Keratinocyte (primary cell): ENCODE results near the gene HELZ. TPM values are rescaled to one million over a fixed set of nuclear protein-coding genes. Genes with fewer than 3 reads are reported as not detected.

Source experiments
- DNase-seq: peaks from one replicate; pipeline ENCODE4 v3.0.0-alpha.2; 2011; ENCODE audit warnings: low read depth, missing footprints, low spot score
- FAIRE-seq: peaks from 2 replicates; lab custom pipeline; 2011; peaks lifted over from hg19 to GRCh38; lab: Jason Lieb, UNC
- H2AFZ ChIP-seq: 2 replicates; pipeline ENCODE4 v1.6.0; 2012; ENCODE audit warnings: low read length, control low read depth, inconsistent platforms; ENCODE audit not compliant: control insufficient read depth
- H3K27ac ChIP-seq: 2 replicates; pipeline ENCODE4 v1.5.1; 2011; ENCODE audit warnings: low read length; ENCODE audit not compliant: control insufficient read depth, insufficient read depth
- H3K27me3 ChIP-seq: 3 replicates; pipeline ENCODE4 v1.6.0; 2011; ENCODE audit warnings: low read length; ENCODE audit not compliant: control insufficient read depth, insufficient read depth; ENCODE audit errors: extremely low read depth
- H3K36me3 ChIP-seq, 2 experiments: 2 replicates in 1 of 2; 3 replicates in 1 of 2; pipeline ENCODE4 v1.5.1; 2011; ENCODE audit warnings: low read length in 2 of 2, mild to moderate bottlenecking in 1 of 2; ENCODE audit not compliant: control insufficient read depth in 2 of 2, insufficient read depth in 2 of 2; ENCODE audit errors: extremely low read depth in 1 of 2
- H3K4me1 ChIP-seq: 3 replicates; pipeline ENCODE4 v1.5.1; 2011; ENCODE audit warnings: low read length; ENCODE audit not compliant: control insufficient read depth, insufficient read depth; ENCODE audit errors: extremely low read depth
- H3K4me2 ChIP-seq: 3 replicates; pipeline ENCODE4 v1.6.0; 2011; ENCODE audit warnings: low read depth, low read length; ENCODE audit not compliant: control insufficient read depth, insufficient read depth; ENCODE audit errors: extremely low read depth
- H3K4me3 ChIP-seq, 3 experiments: fragments of 200-600 bp in 1 of 3; sonication (generic) in 1 of 3; 2 replicates in 2 of 3; 3 replicates in 1 of 3; pipeline ENCODE4 v1.5.1; 2011 to 2016; ENCODE audit warnings: low read length in 3 of 3, mild to moderate bottlenecking in 3 of 3, control low read depth in 2 of 3, inconsistent platforms in 1 of 3, low read depth in 1 of 3, mixed read lengths in 1 of 3, mixed run types in 1 of 3, moderate library complexity in 1 of 3; ENCODE audit not compliant: control insufficient read depth in 2 of 3, insufficient read depth in 2 of 3; ENCODE audit errors: extremely low read depth in 1 of 3
- H3K79me2 ChIP-seq: 2 replicates; pipeline ENCODE4 v1.6.0; 2012; ENCODE audit warnings: low read length; ENCODE audit not compliant: control insufficient read depth, insufficient read depth
- H3K9ac ChIP-seq: 3 replicates; pipeline ENCODE4 v1.6.0; 2011; ENCODE audit warnings: low read length; ENCODE audit not compliant: control insufficient read depth, insufficient read depth; ENCODE audit errors: extremely low read depth
- H3K9me1 ChIP-seq: 3 replicates; pipeline ENCODE4 v1.6.0; 2011; ENCODE audit warnings: low read length; ENCODE audit not compliant: control insufficient read depth, insufficient read depth; ENCODE audit errors: extremely low read depth
- H3K9me3 ChIP-seq: 2 replicates; pipeline ENCODE4 v1.5.1; 2012; ENCODE audit warnings: low read depth, low read length; ENCODE audit not compliant: control insufficient read depth
- H4K20me1 ChIP-seq: 3 replicates; pipeline ENCODE4 v1.6.0; 2011; ENCODE audit warnings: low read length; ENCODE audit not compliant: control insufficient read depth, insufficient read depth; ENCODE audit errors: extremely low read depth
- EZH2 ChIP-seq: IDR thresholded peaks from one replicate; pipeline ENCODE4 v1.6.1; 2012; ENCODE audit warnings: inconsistent platforms, mild to moderate bottlenecking, low read length, moderate library complexity
- dilution Hi-C: fragments of 300-500 bp; cut with MboI; formaldehyde crosslinking; loops from one replicate; pipeline ENCODE4 v1.7.0; 2020; ENCODE audit warnings: low sequenced_read_pairs; ENCODE audit not compliant: extremely low pct_ligation_motif_present
- polyA plus RNA-seq, 5 experiments: library from polyadenylated mRNA; depleted of rRNA in 3 of 5; stranded (reverse) in 3 of 5; stranded (forward) in 1 of 5; unstranded in 1 of 5; fragments of >200 nt; gene quantifications; 1 replicate in 1 of 5; 2 replicates in 3 of 5; 3 replicates in 1 of 5; pipeline versions ENCODE4 v1.2.1 to v1.2.3, GENCODE V29; 2011 to 2012; ENCODE audit warnings: missing spikeins in 2 of 5, low read depth in 1 of 5, low replicate concordance in 1 of 5
- TF ChIP-seq, protein P1 (sequence below), 3 experiments: IDR thresholded peaks in 1 of 3; conservative IDR thresholded peaks in 1 of 3; optimal IDR thresholded peaks in 1 of 3; 2 replicates in 2 of 3; 3 replicates in 1 of 3; pipeline versions ENCODE3 to v1.5.1; 2011; ENCODE audit warnings: low read length in 3 of 3, mild to moderate bottlenecking in 3 of 3, moderate library complexity in 2 of 3, control low read depth in 1 of 3, inconsistent platforms in 1 of 3; ENCODE audit not compliant: insufficient read depth in 2 of 3; ENCODE audit errors: extremely low read depth in 1 of 3

Gene HELZ
- polyA plus RNA-seq, 1 donor (not counting 4 experiments of a cell fraction or from before 2014, with no cell fraction given) = 18.2 TPM

DNA sequence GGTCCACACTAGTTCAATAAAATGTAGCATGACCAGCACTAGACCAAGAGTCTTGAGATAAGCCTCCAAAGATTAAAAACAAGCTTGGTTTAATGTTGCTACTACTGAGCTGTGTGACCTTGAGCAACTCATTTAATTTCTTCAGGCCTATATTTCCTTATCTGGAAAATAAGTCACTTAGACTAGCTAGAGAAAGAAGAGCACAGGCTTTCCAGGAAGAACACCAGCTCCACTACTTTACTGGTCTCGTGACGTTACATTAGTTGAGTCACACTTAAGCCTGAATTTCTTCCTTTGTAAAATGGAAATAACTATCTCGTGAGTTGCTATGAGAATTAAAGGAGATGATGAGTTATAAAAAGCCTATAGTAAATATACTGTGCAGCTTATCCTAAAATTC is 5.4 kb downstream of the HELZ start:
- DNase-seq (no peak), FAIRE-seq (no peak)
- H3K79me2 ChIP-seq = peaks cover 55% of the 10 kb centered on the region
- H3K9me1 ChIP-seq = no peaks in the 10 kb centered on the region
- no peaks in the 10 kb centered on the region for H3K27me3 ChIP-seq
- H3K9ac ChIP-seq = no peak overlapping the region
- no peak overlapping the region for H3K27ac ChIP-seq
- H3K36me3 ChIP-seq = peaks cover 5 to 11% of the 10 kb centered on the region in 2 experiments
- H3K9me3 ChIP-seq = no peaks in the 10 kb centered on the region
- no peak overlapping the region for H3K4me2 ChIP-seq
- TF ChIP-seq, protein P1, sequence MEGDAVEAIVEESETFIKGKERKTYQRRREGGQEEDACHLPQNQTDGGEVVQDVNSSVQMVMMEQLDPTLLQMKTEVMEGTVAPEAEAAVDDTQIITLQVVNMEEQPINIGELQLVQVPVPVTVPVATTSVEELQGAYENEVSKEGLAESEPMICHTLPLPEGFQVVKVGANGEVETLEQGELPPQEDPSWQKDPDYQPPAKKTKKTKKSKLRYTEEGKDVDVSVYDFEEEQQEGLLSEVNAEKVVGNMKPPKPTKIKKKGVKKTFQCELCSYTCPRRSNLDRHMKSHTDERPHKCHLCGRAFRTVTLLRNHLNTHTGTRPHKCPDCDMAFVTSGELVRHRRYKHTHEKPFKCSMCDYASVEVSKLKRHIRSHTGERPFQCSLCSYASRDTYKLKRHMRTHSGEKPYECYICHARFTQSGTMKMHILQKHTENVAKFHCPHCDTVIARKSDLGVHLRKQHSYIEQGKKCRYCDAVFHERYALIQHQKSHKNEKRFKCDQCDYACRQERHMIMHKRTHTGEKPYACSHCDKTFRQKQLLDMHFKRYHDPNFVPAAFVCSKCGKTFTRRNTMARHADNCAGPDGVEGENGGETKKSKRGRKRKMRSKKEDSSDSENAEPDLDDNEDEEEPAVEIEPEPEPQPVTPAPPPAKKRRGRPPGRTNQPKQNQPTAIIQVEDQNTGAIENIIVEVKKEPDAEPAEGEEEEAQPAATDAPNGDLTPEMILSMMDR (optimal IDR thresholded peaks at IDR 0.05 in 1 of 3, IDR thresholded peaks at IDR 0.05 in 1 of 3, conservative IDR thresholded peaks at IDR 0.05 in 1 of 3; ENCODE audit: extremely low read depth in 1 of 3, insufficient read depth in 2 of 3, low read length in 3 of 3) = no peak
- TF ChIP-seq EZH2 = no peak
- dilution Hi-C loops = no loop called here
- no peak overlapping the region for H3K4me3 ChIP-seq
- H4K20me1 ChIP-seq = no peaks in the 10 kb centered on the region
- H2AFZ ChIP-seq = no peak overlapping the region
- H3K4me1 ChIP-seq = peaks cover 14% of the 10 kb centered on the region

DNA sequence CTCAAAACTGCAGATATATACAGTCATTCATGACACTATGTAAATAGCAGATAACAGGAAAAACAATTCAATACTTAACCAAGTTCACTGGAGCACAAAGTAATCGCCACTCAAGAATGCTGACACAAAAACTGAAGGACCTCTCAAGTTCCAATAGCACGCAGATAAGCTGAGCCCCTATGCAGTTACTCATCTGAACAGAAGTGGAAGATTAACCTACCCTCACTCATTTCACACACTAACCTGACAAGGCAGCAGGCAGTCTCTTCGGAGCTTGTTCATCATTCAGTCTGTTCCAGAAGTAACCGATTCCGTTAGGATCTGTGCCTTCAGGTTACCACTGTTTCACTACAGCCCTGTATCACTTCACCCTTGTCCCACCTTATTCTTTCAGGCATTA is 6.0 kb downstream of the HELZ start:
- no peaks in the 10 kb centered on the region for H4K20me1 ChIP-seq
- H3K9me3 ChIP-seq = no peaks in the 10 kb centered on the region
- H2AFZ ChIP-seq = no peak overlapping the region
- TF ChIP-seq, protein P1 (optimal IDR thresholded peaks at IDR 0.05 in 1 of 3, IDR thresholded peaks at IDR 0.05 in 1 of 3, conservative IDR thresholded peaks at IDR 0.05 in 1 of 3; ENCODE audit: extremely low read depth in 1 of 3, insufficient read depth in 2 of 3, low read length in 3 of 3) = no peak
- TF ChIP-seq EZH2 = no peak
- no peaks in the 10 kb centered on the region for H3K27me3 ChIP-seq
- no peak overlapping the region for H3K27ac ChIP-seq
- peaks cover 54% of the 10 kb centered on the region for H3K79me2 ChIP-seq
- no peak overlapping the region for H3K4me2 ChIP-seq
- H3K9me1 ChIP-seq = no peaks in the 10 kb centered on the region
- DNase-seq = no peak
- H3K4me3 ChIP-seq = no peak overlapping the region
- peaks cover 12% of the 10 kb centered on the region for H3K4me1 ChIP-seq
- H3K36me3 ChIP-seq = peaks cover 6 to 13% of the 10 kb centered on the region in 2 experiments
- dilution Hi-C loops = no loop called here
- FAIRE-seq = no peak
- no peak overlapping the region for H3K9ac ChIP-seq
